Measurements from ENCODE around the gene RANBP3. TPM values are rescaled to one million over a fixed set of nuclear protein-coding genes. Genes with fewer than 3 reads are reported as not detected.

Gene RANBP3
- total and polyA plus RNA-seq, 2 experiments from 2014 or later, result 40.2 to 98.3 TPM

DNA sequence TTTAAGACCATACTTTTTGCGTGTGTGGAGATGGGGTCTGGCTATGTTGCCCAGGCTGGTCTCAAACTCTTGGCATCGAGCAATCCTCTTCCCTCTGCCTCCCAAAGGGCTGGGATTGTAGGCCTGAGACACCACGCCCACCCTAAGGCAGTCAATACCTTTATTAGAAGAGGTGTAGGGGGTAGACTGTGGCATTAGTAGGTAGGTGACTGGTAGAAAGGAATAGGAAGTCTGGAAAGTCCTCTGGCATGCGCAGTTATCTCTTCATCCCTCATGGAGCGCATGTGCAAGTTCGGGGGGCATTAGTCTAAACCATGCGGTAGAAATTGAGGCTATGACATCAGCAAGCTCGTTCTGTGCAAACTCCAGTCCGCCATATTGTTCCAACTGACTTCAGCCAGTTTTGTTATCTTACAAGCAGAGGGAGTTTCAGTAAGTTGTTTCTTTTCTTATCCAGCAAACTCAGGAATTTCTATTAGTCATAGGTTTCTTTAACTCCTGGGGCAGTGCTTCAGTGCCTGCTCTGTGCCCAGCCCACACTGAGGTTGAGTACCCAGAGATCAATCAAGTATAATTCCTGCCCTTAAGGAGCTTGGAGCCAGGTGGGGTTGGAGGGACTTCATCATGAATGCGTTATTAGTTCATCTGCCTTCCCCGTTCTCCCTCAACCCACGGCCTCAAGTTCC lies 7.3 kb upstream of the RANBP3 start:
- Histone ChIP-seq H3K36me3 (ENCODE audit: insufficient read depth) (no peaks in the 10 kb centered on the region), H3K4me3 (no peak overlapping the region), H3K4me2 (no peak overlapping the region), H3K79me2 (replicated peaks; ENCODE audit: insufficient read depth) (no peaks in the 10 kb centered on the region), H4K20me1 (replicated peaks; ENCODE audit: insufficient read depth) (no peaks in the 10 kb centered on the region), H2AFZ (no peak overlapping the region), H3K27me3 (ENCODE audit: insufficient read depth) (no peaks in the 10 kb centered on the region), H3K9me2 (ENCODE audit: insufficient read depth) (no peaks in the 10 kb centered on the region), H3K4me1 (ENCODE audit: insufficient read depth) (peaks cover 4% of the 10 kb centered on the region; the same call in 1 of the 2 replicates), H3K27ac (ENCODE audit: low read depth) (no peak overlapping the region), H3F3A (replicated peaks; ENCODE audit: low read depth) (0 out of 2 replicates have a peak, but pooled peaks cover 2% of the 10 kb centered on the region)
- Mint-ChIP-seq H3K36me3 (ENCODE audit: low read depth) (no peaks in the 10 kb centered on the region; the same call in 2 of the 3 replicates), H3K27ac (no peak overlapping the region), H3K4me3 (no peak overlapping the region), H3K27me3 (ENCODE audit: insufficient read depth, low read depth, poor library complexity) (peaks cover 8% of the 10 kb centered on the region), H3K4me1 (peaks cover 13% of the 10 kb centered on the region), H3K9me3 (no peaks in the 10 kb centered on the region)
- no peak for TF ChIP-seq STAT1 (IDR thresholded peaks at IDR 0.05; ENCODE audit: unreplicated experiment)
- TF ChIP-seq CREB1 (CRISPR knock-in tag; IDR thresholded peaks at IDR 0.05; ENCODE audit: low read depth), result no peak
- TF ChIP-seq, protein P1, sequence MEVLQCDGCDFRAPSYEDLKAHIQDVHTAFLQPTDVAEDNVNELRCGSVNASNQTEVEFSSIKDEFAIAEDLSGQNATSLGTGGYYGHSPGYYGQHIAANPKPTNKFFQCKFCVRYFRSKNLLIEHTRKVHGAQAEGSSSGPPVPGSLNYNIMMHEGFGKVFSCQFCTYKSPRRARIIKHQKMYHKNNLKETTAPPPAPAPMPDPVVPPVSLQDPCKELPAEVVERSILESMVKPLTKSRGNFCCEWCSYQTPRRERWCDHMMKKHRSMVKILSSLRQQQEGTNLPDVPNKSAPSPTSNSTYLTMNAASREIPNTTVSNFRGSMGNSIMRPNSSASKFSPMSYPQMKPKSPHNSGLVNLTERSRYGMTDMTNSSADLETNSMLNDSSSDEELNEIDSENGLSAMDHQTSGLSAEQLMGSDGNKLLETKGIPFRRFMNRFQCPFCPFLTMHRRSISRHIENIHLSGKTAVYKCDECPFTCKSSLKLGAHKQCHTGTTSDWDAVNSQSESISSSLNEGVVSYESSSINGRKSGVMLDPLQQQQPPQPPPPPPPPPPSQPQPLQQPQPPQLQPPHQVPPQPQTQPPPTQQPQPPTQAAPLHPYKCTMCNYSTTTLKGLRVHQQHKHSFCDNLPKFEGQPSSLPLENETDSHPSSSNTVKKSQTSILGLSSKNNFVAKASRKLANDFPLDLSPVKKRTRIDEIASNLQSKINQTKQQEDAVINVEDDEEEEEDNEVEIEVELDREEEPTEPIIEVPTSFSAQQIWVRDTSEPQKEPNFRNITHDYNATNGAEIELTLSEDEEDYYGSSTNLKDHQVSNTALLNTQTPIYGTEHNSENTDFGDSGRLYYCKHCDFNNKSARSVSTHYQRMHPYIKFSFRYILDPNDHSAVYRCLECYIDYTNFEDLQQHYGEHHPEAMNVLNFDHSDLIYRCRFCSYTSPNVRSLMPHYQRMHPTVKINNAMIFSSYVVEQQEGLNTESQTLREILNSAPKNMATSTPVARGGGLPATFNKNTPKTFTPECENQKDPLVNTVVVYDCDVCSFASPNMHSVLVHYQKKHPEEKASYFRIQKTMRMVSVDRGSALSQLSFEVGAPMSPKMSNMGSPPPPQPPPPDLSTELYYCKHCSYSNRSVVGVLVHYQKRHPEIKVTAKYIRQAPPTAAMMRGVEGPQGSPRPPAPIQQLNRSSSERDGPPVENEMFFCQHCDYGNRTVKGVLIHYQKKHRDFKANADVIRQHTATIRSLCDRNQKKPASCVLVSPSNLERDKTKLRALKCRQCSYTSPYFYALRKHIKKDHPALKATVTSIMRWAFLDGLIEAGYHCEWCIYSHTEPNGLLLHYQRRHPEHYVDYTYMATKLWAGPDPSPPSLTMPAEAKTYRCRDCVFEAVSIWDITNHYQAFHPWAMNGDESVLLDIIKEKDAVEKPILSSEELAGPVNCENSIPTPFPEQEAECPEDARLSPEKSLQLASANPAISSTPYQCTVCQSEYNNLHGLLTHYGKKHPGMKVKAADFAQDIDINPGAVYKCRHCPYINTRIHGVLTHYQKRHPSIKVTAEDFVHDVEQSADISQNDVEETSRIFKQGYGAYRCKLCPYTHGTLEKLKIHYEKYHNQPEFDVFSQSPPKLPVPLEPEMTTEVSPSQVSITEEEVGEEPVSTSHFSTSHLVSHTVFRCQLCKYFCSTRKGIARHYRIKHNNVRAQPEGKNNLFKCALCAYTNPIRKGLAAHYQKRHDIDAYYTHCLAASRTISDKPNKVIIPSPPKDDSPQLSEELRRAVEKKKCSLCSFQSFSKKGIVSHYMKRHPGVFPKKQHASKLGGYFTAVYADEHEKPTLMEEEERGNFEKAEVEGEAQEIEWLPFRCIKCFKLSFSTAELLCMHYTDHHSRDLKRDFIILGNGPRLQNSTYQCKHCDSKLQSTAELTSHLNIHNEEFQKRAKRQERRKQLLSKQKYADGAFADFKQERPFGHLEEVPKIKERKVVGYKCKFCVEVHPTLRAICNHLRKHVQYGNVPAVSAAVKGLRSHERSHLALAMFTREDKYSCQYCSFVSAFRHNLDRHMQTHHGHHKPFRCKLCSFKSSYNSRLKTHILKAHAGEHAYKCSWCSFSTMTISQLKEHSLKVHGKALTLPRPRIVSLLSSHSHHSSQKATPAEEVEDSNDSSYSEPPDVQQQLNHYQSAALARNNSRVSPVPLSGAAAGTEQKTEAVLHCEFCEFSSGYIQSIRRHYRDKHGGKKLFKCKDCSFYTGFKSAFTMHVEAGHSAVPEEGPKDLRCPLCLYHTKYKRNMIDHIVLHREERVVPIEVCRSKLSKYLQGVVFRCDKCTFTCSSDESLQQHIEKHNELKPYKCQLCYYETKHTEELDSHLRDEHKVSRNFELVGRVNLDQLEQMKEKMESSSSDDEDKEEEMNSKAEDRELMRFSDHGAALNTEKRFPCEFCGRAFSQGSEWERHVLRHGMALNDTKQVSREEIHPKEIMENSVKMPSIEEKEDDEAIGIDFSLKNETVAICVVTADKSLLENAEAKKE (CRISPR knock-in tag; IDR thresholded peaks at IDR 0.05), result no peak
- no peak for TF ChIP-seq EZH2phosphoT487 (IDR thresholded peaks at IDR 0.05; ENCODE audit: unreplicated experiment)
- ATAC-seq (no peak), DNase-seq (ENCODE audit: low spot score) (no peak)

DNA sequence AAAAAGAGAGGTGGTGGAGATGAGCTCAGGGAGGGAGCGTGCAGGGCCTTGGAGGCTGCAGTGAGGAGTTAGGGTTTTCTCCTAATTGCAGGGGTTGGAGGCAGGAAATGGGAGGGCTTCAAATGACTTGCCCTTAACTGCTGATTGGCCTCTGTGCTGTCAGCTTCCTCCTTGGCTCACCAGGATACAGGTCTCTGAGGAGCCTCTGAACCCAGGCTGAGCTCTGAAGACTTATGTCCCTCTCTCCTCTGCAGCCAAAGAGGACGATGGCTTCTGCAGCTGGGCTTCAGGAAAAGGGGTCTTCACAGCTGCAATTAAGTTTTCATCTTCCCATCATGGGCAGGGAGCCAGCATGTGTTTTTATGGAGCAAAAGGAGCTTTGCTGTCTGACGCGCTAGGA lies 6.7 kb upstream of the RANBP3 start:
- ATAC-seq, result no peak
- DNase-seq (ENCODE audit: low spot score), result no peak
- no peak for TF ChIP-seq STAT1 (IDR thresholded peaks at IDR 0.05; ENCODE audit: unreplicated experiment)
- TF ChIP-seq CREB1 (CRISPR knock-in tag; IDR thresholded peaks at IDR 0.05; ENCODE audit: low read depth), result no peak
- TF ChIP-seq, protein P2, sequence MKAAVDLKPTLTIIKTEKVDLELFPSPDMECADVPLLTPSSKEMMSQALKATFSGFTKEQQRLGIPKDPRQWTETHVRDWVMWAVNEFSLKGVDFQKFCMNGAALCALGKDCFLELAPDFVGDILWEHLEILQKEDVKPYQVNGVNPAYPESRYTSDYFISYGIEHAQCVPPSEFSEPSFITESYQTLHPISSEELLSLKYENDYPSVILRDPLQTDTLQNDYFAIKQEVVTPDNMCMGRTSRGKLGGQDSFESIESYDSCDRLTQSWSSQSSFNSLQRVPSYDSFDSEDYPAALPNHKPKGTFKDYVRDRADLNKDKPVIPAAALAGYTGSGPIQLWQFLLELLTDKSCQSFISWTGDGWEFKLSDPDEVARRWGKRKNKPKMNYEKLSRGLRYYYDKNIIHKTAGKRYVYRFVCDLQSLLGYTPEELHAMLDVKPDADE (IDR thresholded peaks at IDR 0.05), result no peak
- TF ChIP-seq, protein P3, sequence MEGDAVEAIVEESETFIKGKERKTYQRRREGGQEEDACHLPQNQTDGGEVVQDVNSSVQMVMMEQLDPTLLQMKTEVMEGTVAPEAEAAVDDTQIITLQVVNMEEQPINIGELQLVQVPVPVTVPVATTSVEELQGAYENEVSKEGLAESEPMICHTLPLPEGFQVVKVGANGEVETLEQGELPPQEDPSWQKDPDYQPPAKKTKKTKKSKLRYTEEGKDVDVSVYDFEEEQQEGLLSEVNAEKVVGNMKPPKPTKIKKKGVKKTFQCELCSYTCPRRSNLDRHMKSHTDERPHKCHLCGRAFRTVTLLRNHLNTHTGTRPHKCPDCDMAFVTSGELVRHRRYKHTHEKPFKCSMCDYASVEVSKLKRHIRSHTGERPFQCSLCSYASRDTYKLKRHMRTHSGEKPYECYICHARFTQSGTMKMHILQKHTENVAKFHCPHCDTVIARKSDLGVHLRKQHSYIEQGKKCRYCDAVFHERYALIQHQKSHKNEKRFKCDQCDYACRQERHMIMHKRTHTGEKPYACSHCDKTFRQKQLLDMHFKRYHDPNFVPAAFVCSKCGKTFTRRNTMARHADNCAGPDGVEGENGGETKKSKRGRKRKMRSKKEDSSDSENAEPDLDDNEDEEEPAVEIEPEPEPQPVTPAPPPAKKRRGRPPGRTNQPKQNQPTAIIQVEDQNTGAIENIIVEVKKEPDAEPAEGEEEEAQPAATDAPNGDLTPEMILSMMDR (conservative IDR thresholded peaks at IDR 0.05; ENCODE audit: low read depth in 2 of 2), result no peak
- no peak for TF ChIP-seq ZNF331 (CRISPR knock-in tag; IDR thresholded peaks at IDR 0.05; ENCODE audit: low read depth)
- TF ChIP-seq POLR2AphosphoS5 (IDR thresholded peaks at IDR 0.05; ENCODE audit: low read depth), result no peak
- TF ChIP-seq ZNF114 (CRISPR knock-in tag; IDR thresholded peaks at IDR 0.05), result no peak
- no peak for TF ChIP-seq JUNB (IDR thresholded peaks at IDR 0.05; ENCODE audit: unreplicated experiment)
- TF ChIP-seq NANOG (IDR thresholded peaks at IDR 0.05; ENCODE audit: borderline replicate concordance), result no peak
- no peak for TF ChIP-seq EZH2 (IDR thresholded peaks at IDR 0.05; ENCODE audit: low read depth, unreplicated experiment)
- no peak for TF ChIP-seq EZH2phosphoT487 (IDR thresholded peaks at IDR 0.05; ENCODE audit: unreplicated experiment)

More for the DNA sequence above, 6.7 kb upstream of the RANBP3 start:
- no peak overlapping the region for H3K4me2 ChIP-seq
- Mint-ChIP-seq H3K36me3 (ENCODE audit: low read depth) (no peaks in the 10 kb centered on the region; the same call in 2 of the 3 replicates), H3K4me3 (no peak overlapping the region), H3K27me3 (ENCODE audit: insufficient read depth, low read depth, poor library complexity) (peaks cover 8% of the 10 kb centered on the region), H3K9me3 (no peaks in the 10 kb centered on the region), H3K27ac (no peak overlapping the region), H3K4me1 (peaks cover 14% of the 10 kb centered on the region)
- H4K20me1 ChIP-seq (replicated peaks; ENCODE audit: insufficient read depth), result no peaks in the 10 kb centered on the region; the same call in 1 of the 2 replicates
- peaks cover 10% of the 10 kb centered on the region; the same call in 1 of the 2 replicates for H3K4me1 ChIP-seq (ENCODE audit: insufficient read depth)
- no peaks in the 10 kb centered on the region for H3K36me3 ChIP-seq (ENCODE audit: insufficient read depth)
- no peaks in the 10 kb centered on the region for H3K27me3 ChIP-seq (ENCODE audit: insufficient read depth)
- H3K27ac ChIP-seq (ENCODE audit: low read depth), result no peak overlapping the region
- H3K79me2 ChIP-seq (replicated peaks; ENCODE audit: insufficient read depth), result peaks cover under 1% of the 10 kb centered on the region; the same call in 1 of the 2 replicates
- H2AFZ ChIP-seq, result no peak overlapping the region
- H3K9me2 ChIP-seq (ENCODE audit: insufficient read depth), result no peaks in the 10 kb centered on the region
- H3K4me3 ChIP-seq, result no peak overlapping the region
- 0 out of 2 replicates have a peak, but pooled peaks cover 2% of the 10 kb centered on the region for H3F3A ChIP-seq (replicated peaks; ENCODE audit: low read depth)
